ENCODE measurements around the gene BAZ1A. TPM values are rescaled to one million over a fixed set of nuclear protein-coding genes. Genes with fewer than 3 reads are reported as not detected.
"Not testable (repeated sequence)": the region's sequence is repeated elsewhere in the genome, so short reads cannot be mapped to it uniquely, and the experiment has no call there.

Gene BAZ1A
- polyA plus RNA-seq, 3 donors, result 26.1 to 30.4 (median 27.2) TPM

- no peak for DNase-seq (ENCODE audit: low read depth in 3 of 3, low spot score in 2 of 3)
These were observed 11.3 kb downstream of the BAZ1A start for GRCh38 chr14:34863844-34864243.

GRCh38 chr14:34858765-34859164 lies 16.4 kb downstream of the BAZ1A start:
- DNase-seq (ENCODE audit: low read depth in 3 of 3, low spot score in 2 of 3), result no peak

- no peak for DNase-seq (ENCODE audit: low read depth in 3 of 3, low spot score in 2 of 3)
These were observed 17.3 kb downstream of the BAZ1A start for GRCh38 chr14:34857689-34858449.

GRCh38 chr14:34853041-34853440 lies 22.1 kb downstream of the BAZ1A start:
- DNase-seq (ENCODE audit: low read depth in 3 of 3, low spot score in 2 of 3), result no peak

GRCh38 chr14:34851395-34851794 lies 23.8 kb downstream of the BAZ1A start:
- no peak for DNase-seq (ENCODE audit: low read depth in 3 of 3, low spot score in 2 of 3)

- no peak for DNase-seq (ENCODE audit: low read depth in 3 of 3, low spot score in 2 of 3)
These were observed 29.3 kb downstream of the BAZ1A start for GRCh38 chr14:34845869-34846268.

- no peak for DNase-seq (ENCODE audit: low read depth in 3 of 3, low spot score in 2 of 3)
These were observed 32.1 kb downstream of the BAZ1A start for GRCh38 chr14:34843011-34843554.

- no peak for DNase-seq (ENCODE audit: low read depth in 3 of 3, low spot score in 2 of 3)
These were observed 37.3 kb downstream of the BAZ1A start for GRCh38 chr14:34837801-34838322.

- DNase-seq (ENCODE audit: low read depth in 3 of 3, low spot score in 2 of 3), result no peak
These were observed 39.8 kb downstream of the BAZ1A start for GRCh38 chr14:34835312-34835711.

GRCh38 chr14:34833549-34834523 lies 41.3 kb downstream of the BAZ1A start:
- DNase-seq (ENCODE audit: low read depth in 3 of 3, low spot score in 2 of 3), result no peak

GRCh38 chr14:34826661-34827060 lies 48.5 kb downstream of the BAZ1A start:
- no peak for DNase-seq (ENCODE audit: low read depth in 3 of 3, low spot score in 2 of 3)

- DNase-seq (ENCODE audit: low read depth in 3 of 3, low spot score in 2 of 3), result no peak
These were observed 50.3 kb downstream of the BAZ1A start for GRCh38 chr14:34824826-34825225.

GRCh38 chr14:34824256-34824655 lies 50.9 kb downstream of the BAZ1A start:
- no peak for DNase-seq (ENCODE audit: low read depth in 3 of 3, low spot score in 2 of 3)

GRCh38 chr14:34817768-34818167 lies 57.4 kb downstream of the BAZ1A start:
- DNase-seq (ENCODE audit: low read depth in 3 of 3, low spot score in 2 of 3), result no peak

- no peak for DNase-seq (ENCODE audit: low read depth in 3 of 3, low spot score in 2 of 3)
These were observed 65.1 kb downstream of the BAZ1A start for GRCh38 chr14:34810028-34810427.

GRCh38 chr14:34806257-34806656 lies 68.9 kb downstream of the BAZ1A start:
- DNase-seq (ENCODE audit: low read depth in 3 of 3, low spot score in 2 of 3), result no peak

- DNase-seq (ENCODE audit: low read depth in 3 of 3, low spot score in 2 of 3), result no peak
These were observed 70.2 kb downstream of the BAZ1A start for GRCh38 chr14:34804933-34805332.

GRCh38 chr14:34798861-34799260 lies 76.3 kb downstream of the BAZ1A start:
- not testable (repeated sequence) for DNase-seq (ENCODE audit: low read depth in 3 of 3, low spot score in 2 of 3)

- no peak for DNase-seq (ENCODE audit: low read depth in 3 of 3, low spot score in 2 of 3)
These were observed 77.2 kb downstream of the BAZ1A start for GRCh38 chr14:34797747-34798583.

GRCh38 chr14:34796902-34797301 lies 78.3 kb downstream of the BAZ1A start:
- DNase-seq (ENCODE audit: low read depth in 3 of 3, low spot score in 2 of 3), result peak; percentile 2 to 13 (median 4)

Data from right renal cortex interstitium (tissue), 3 donors.